Ecto neural progenitor cell (in vitro differentiated cells): ENCODE measurements around the gene CDCP1.
"Not testable (repeated sequence)": the region's sequence is repeated elsewhere in the genome, so short reads cannot be mapped to it uniquely, and the experiment has no call there.

Experiments used
- DNase-seq: peaks from one replicate; pipeline ENCODE4 v3.0.0-alpha.2; 2018; ENCODE audit warnings: low spot score

CDCP1 gene

DNA sequence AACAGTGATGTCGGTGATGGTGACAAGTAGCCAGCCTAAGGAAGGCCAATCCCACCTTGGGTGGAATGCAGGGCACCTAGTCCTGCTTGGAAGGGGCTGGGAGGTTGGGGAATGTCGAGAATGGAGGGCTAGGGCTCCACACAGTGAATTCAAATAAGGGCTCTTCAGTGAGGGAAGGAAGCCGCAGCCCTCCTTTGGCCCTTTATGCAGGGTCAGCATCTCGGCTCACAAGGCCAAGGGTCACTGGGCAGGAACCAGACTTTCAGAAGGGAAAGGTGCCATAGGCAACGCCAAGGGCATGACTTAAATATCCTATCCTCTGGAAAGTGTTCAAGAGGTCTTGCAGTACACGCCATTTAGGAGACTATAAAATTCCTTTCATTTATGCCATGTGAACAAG is 63.2 kb downstream of the CDCP1 start:
- DNase-seq, result no peak

DNA sequence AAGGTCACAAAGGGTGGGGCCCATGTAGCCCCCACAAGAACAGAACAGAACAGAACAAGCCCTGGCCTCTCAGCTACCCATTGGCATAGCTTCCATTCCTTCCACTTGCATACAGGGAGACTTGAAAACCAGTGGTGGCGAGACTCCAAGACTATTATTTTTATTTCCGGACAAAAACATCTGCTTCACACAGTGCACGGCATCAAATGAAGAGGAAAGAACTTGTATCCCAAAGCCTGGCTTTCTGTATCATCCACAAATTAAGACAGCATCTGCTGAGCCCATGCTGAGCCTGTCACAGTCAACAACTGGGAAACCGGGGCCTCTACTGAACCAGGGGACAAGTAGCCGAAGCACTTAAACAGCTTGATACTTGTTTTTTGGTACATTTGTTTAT is 64.0 kb downstream of the CDCP1 start:
- no peak for DNase-seq

GRCh38 chr3:45081506-45082141 is 64.6 kb downstream of the CDCP1 start:
- no peak for DNase-seq

DNA sequence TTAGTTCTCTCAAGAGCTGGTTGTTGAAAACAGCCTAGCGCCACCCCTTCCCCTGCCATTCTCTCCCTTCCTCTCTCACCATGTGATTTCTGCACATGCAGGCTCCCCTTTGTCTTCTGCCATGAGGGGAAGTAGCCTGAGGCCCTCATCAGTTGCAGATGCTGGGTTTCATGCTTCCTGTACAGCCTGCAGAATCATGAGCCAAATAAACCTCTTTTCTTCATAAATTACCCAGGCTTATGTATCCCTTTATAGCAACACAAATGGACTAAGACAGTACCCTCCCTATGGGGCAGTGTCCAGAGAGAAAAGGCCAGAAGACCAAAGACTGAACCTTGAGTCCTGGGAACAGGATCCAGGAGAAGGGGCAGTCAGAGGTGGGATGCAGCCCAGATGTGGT is 65.4 kb downstream of the CDCP1 start:
- no peak for DNase-seq

GRCh38 chr3:45079715-45080114 is 66.5 kb downstream of the CDCP1 start:
- no peak for DNase-seq

DNA sequence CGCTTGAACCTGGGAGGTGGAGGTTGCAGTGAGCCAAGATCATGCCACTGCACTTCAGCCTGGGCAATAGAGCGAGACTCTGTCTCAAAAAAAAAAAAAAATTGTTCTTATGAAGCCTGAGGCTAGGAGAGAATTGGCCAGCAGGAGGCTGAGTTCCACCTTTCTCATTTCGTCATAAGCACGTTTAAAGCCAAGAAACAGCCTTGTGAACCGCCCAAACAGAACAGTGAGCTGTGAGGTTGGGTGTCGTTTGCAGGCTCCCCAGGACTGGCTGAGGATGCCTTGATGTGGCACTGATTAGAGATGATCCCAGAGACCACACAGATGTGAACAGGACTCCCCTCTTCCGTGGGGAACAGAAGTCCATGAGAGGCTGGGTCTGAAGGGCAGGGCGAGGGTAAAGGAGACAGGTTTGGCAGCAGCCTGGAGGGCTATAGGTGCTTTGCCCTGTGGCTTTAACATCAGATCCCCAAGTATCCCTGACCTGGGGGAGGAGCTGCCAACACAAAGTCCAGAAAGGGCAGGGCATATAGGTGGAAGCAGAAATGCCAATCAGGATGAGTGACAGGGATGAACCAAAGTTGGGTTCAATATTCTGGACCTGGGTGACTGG is 67.2 kb downstream of the CDCP1 start:
- no peak for DNase-seq

DNA sequence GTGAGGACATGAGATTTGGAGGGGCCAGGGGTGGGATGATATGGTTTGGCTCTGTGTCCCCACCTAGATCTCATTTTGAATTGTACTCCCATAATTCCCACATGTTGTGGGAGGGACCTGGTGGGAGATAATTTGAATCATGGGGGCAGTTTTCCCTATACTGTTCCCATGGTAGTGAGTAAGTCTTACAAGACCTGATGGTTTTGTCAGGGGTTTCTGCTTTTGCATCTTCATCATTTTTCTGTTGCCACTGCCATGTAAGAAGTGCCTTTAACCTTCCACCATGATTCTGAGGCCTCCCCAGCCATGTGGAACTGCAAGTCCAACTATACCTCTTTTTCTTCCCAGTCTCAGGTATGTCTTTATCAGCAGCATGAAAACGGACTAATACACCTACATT is 67.9 kb downstream of the CDCP1 start:
- DNase-seq, result not testable (repeated sequence)

DNA sequence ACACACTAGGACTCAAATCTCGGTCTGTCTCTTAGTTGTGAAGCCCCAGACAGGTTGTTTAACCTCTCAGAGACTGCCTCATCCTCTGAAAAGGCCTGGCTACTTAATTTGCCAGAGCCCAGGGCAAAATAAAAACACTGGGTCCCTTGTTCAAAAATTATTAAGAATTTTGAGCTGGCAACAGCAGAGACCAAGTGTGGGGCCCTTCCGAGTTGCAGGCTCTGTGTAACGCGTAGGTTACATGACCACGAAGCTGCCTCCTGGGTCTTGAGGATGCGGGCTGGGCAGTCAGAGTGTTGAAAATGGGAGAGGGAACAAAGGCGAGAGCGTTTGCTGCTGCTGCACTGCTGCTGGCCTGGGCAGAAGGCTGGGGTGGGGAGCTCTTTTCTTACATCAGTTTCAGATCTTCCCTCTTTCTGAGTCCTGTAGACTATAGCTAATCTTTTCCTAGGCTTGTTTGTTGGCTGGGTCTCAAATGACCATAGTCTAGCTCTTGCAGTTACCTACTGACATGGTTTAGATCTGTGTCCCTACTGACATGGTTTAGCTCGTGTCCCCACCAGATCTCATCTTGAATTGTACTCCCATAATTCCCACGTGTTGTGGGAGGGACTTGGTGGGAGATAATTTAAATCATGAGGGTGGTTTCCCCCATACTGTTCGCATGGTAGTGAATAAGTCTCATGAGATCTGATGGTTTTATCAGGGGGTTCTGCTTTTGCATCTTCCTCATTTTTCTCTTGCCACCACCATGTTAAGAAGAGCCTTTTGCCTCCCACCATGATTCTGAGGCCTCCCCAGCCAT is 70.2 kb downstream of the CDCP1 start:
- DNase-seq, result no peak

DNA sequence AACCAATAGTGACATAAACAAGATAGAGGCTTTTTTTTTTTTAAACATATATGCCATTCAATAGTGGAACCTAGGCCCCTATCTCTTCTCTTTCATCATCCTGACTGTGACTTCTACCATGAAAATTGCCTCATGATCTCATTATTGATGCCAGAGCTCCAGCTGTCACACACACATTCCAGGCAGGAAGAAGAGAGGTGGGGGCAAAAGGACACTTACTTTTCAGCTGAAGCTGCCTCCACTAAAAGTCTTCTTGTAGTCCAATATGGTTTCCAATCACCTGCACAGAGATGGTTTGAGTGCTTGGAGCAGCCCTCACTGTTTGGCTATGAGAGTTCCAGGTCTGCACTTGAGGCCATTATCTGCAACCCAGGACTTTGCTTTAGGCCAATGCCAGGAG is 75.1 kb downstream of the CDCP1 start:
- no peak for DNase-seq

DNA sequence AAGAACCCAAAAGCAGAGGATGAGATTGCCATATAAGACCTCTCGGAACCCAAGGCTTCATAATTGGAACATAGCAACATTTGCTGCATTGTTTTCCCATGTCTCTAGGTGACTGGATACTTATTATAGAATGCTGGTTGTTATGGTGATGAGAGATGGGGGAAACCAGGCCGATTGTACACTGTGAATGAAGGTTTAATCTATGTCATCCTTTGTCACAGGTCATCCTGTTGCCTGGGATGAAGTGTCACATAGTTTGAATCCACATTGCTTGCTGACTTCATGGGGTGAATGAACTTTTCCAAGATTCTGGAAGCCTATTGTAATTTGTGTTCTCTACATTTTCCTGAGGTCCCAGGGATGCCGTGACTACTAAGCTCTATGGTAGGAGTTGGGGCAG is 78.2 kb downstream of the CDCP1 start:
- DNase-seq, result no peak

DNA sequence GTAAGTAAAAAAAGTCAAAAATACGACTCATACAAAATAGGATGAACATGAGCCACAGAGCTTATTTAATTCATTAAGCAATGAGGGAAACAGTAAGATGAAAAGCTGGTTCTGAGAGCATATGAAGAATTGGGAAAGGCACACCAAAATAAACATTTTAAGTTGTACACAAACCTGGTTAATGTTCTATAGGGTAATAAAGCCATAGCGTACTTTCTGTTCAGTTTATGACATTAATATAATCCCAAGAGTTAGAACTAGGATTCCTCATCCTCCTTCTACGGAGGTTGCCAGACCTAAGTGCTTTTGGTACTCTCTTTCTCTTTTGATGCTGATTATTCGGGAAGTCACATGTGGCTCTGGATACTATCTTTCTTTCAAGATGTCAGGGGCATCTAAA is 78.7 kb downstream of the CDCP1 start:
- DNase-seq, result no peak

GRCh38 chr3:45066109-45066801 is 79.9 kb downstream of the CDCP1 start:
- DNase-seq, result no peak

DNA sequence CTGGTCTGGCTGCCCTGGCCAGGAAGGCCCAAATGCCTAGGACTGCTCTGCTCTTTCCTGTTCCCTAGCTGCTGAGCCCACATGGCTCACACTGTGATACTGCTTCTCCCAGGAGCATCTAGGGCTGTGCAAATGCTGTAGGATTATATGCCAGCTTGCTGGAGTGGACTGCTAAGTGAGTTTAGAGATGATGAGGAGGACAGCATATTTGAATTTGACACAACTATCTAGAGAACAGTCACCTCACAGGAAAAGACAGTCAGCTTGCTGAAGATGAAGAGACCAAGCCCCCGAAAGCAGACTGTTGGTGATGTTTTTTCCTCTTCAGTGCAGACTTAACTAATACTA is 80.8 kb downstream of the CDCP1 start:
- no peak for DNase-seq

- DNase-seq, result no peak
These were observed 81.4 kb downstream of the CDCP1 start for GRCh38 chr3:45064512-45065372.

GRCh38 chr3:45062697-45063070 is 83.5 kb downstream of the CDCP1 start:
- DNase-seq, result no peak

- no peak for DNase-seq
These were observed 85.8 kb downstream of the CDCP1 start for GRCh38 chr3:45060165-45060892.

- DNase-seq, result no peak
These were observed 87.0 kb downstream of the CDCP1 start for GRCh38 chr3:45059132-45059531.

DNA sequence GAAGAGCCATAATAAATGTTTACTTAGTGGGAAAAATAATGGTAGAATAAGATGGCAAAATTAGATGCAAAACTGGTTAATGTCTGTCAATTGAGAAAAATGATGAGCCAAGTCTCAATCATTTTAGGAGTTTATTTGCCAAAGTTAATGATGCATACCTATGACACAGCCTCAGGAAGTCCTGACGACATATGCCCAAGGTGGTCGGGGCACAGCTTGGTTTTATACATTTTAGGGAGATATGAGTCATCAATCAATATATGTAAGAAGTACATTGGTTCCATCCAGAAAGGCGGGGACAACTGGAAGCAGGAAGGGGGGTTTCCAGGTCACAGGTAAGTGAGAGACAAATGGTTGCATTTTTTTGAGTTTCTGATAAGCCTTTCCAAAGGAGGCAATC is 88.6 kb downstream of the CDCP1 start:
- no peak for DNase-seq

DNA sequence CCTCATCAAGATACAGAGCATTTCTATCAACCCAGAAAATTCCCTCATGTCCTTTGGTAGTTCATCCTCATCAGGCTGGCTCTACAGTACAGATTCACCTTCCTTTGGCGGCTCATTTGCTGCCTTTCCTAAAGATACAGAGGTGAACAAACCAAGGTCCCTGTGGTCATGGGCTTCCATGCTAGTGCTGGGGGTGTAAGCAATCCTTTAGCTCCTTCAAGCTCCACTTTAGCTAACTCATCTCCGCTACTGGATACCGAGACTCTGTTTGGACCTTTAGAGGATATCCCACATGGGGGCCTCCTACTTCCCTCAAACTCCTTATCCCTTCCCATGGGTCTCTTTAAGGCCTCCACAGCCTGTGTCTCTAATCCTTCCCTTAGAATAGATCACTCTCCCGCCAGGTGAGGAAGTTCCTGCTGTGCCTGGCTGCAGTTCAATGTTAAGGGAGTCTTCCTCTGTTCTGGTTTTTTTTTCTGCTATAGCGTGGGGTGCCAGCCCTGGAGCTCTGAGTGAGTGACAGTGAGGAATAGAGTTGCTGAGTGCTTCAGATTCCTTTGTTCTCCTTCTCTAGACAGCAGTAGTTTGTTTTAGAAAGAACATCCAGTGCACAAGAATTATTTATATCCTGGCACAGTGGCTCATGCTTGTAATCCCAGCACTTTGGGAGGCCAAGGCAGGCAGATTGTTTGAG is 89.4 kb downstream of the CDCP1 start:
- DNase-seq, result no peak

DNA sequence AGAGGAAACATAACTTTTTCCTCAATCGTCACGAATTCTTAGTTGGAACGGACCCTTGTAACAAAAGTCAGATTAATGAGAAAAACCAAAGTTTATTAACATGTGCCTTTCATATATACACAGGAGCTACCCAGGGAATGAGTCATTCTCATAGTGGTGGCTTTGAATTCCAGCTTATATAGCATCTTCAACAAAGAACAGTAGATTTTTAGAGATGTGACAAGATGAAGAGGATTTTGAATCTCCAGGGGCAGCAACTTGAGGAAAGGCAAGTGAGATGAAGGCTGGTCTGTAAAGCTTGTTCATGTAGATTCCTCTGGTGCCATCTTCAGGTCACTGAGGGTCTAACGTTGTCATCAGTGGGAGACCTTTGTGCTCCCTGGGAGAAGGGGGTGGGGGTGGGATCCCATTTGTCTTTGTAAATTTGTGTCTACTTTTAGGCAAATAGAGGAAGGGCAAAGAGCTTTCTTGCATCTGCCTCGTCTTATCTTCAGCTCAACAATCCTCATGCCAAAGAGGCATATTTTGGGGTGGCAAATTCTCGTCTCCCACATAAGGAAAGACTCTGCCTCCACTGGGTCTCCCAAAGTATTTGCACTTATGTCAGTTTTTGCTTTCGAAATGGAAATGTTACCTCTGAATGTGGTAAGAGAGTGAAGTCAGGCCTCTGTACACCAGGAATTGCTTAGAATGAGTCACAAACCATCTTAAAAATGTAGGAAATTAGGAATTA is 90.6 kb downstream of the CDCP1 start:
- no peak for DNase-seq
